ENCODE results near the gene METTL27. TPM values are rescaled to one million over a fixed set of nuclear protein-coding genes. Genes with fewer than 3 reads are reported as not detected.
A peak's percentile ranks its signal among the peaks of the same experiment; 100 is the strongest.
"Not testable (repeated sequence)": the region's sequence is repeated elsewhere in the genome, so short reads cannot be mapped to it uniquely, and the experiment has no call there.

Gene METTL27, protein sequence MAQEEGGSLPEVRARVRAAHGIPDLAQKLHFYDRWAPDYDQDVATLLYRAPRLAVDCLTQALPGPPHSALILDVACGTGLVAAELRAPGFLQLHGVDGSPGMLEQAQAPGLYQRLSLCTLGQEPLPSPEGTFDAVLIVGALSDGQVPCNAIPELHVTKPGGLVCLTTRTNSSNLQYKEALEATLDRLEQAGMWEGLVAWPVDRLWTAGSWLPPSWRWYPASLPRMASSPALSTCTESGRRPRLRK
- 3.1 TPM for total RNA-seq

GRCh38 chr7:73842067-73842976 is at the start of gene METTL27:
Gene METTL27 (minus strand): TSS chr7:73842516. CDS start chr7:73842140, 376 bp downstream.
- DNase-seq (ENCODE audit: low spot score): peak; percentile 93

DNA sequence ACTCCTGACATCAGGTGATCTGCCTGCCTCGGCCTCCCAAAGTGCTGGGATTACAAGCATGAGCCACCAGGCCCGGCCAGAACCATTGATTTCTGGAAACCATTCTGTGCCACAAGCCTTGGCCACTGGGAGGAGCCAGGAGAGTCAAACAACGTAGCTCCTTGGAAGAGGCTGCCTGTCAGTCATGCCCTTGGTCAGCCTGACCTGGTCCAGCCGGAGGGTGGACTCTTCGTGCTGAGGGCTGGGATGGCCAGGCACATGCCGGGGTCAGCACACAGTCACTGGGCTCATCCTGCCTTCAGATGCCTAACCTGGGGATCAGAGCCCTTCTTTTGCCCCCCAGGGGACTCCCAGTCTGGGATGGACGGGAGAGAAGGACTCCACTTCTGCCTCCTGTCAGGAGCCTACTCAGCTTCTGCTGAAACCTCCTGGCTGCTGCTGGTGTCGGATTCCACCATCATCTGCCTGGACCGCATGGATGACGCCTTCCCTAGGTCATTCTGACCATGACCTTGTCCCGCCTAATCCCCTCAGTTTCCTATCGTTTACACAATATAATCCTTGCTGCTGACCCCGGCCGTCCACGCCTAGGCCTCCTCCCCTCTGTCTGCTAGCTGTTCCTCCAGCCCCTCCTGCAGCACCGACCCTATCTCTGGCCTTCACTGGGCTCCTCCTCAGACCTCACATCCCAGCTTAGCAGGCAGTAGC is 49.0 kb upstream of the METTL27 start:
- no peak for DNase-seq (ENCODE audit: low spot score)

GRCh38 chr7:73890555-73891147 is 48.3 kb upstream of the METTL27 start:
- no peak for DNase-seq (ENCODE audit: low spot score)

DNA sequence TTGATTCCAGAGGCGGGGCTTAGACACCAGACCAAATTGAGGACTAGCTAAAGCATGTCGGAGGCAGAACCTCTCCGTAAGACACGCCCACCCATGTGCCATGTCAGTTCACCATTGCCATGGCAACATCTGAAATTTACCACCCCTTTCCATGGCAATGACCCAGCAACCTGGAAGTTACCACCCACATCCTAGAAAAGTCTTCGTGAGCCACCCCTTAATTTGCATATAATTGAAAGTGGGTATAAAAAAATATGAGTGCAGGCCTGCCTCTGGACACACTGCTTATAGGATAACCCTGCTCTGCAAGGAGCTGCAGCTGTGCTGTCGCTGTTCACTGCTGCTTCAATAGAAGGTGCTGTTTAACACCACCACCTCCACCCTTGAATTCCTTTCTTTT is 46.6 kb upstream of the METTL27 start:
- DNase-seq (ENCODE audit: low spot score): no peak

DNA sequence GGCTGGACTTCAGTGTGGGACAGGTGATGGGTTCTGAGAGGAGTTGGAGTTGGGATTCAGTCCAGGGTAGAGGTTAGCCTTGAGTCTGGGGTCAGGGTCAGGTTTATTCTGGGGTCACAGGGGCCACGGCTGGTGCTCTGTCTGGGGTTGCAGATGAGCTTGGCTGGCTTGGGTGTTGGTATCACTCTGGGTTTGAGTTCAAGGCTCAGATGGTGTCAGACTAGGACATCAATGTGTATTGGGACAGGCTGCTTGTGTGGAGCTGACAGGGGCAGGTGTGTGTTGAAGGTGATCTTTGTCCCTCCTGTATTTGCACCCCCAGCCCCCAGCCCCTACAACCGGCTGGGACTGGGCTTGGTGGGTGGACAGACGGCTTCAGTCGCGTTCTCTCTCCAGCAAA is 45.4 kb upstream of the METTL27 start:
- no peak for DNase-seq (ENCODE audit: low spot score)

- peak; percentile 71 for DNase-seq (ENCODE audit: low spot score)
Observed at GRCh38 chr7:73885975-73886798, 43.9 kb upstream of the METTL27 start.

DNA sequence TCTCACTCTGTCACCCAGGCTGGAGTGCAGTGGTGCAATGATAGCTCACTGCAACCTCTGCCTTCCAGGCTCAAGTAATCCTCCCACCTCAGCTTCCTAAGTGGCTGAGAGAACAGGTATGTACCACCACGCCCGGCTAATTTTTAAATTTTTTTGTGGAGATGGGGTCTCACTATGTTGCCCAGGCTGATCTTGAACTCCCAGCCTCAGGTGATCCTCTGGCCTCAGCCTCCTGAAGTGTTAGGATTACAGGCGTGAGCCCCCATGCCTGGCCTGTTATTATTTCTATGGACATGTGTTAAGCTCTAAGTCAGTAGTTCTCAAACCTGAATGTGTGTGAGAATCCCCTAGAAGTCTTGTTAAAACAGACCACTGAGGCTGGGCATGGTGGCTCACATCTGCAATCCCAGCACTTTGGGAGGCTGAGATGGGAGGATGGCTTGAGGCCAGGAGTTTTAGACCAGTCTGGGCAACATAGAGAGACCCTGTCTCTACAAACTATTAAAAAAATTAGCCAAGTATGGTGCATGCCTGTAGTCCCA is 43.2 kb upstream of the METTL27 start:
- no peak for DNase-seq (ENCODE audit: low spot score)

DNA sequence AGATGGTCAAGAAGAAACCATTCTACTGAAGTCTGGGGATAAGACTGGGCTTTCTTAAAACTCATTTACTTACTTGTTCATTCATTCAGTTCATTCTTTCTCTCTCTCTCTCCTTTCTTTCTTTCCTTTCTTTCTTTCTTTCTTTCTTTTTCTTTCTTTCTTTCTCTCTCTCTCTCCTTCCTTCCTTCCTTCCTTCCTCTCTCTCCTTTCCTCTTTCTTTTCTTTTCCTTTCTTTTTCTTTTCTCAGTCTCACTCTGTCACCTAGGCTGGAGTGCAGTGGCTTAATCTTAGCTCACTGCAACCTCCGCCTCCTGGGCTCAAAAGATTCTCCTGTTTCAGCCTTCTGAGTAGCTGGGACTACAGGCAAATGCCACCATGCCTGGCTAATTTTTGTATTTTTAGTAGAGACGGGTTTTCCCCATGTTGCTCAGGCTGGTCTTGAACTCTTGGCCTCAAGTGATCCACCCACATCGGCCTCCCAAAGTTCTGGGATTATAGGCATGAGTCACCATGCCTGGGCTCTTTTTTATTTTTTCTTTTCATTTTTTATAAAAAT is 42.6 kb upstream of the METTL27 start:
- DNase-seq (ENCODE audit: low spot score): not testable (repeated sequence)

GRCh38 chr7:73882047-73882402 is 39.7 kb upstream of the METTL27 start:
- no peak for DNase-seq (ENCODE audit: low spot score)

DNA sequence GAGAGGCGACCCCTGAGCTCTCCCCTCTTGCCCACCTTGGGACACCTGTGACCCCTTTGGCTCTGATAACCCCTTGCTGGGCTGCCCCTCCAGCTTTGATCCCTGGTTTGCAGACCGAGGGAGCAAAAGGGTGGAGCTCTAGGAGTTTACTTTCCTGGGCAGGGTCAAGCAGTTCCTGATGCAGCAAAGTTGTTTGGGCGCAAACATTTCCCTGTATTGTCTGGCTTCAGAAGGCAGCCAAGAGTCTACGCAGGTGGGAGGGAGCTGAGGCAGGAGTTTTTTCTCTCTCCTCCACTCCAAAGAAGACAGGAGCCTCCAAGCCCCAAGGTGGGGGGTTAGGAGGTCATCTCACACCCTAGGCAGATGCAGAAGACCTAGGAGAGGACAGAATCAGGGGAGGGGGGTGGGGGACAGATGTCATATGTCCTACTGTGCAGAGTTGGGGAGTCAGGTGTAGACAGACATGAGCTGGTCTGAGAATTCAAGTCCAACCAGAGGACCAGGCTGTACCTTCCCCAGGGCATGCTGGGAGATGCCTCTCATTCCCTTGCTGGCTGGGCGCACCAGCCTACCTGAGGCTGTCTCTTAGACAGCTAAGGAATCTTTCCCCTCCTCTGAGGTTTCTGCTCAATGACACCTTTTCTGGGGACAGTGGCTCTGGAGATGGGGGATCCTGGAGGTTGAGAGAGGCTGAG is 39.2 kb upstream of the METTL27 start:
- DNase-seq (ENCODE audit: low spot score): no peak

- no peak for DNase-seq (ENCODE audit: low spot score)
Observed at GRCh38 chr7:73880755-73881328, 38.5 kb upstream of the METTL27 start.

- no peak for DNase-seq (ENCODE audit: low spot score)
Observed at GRCh38 chr7:73879977-73880681, 37.8 kb upstream of the METTL27 start.

DNA sequence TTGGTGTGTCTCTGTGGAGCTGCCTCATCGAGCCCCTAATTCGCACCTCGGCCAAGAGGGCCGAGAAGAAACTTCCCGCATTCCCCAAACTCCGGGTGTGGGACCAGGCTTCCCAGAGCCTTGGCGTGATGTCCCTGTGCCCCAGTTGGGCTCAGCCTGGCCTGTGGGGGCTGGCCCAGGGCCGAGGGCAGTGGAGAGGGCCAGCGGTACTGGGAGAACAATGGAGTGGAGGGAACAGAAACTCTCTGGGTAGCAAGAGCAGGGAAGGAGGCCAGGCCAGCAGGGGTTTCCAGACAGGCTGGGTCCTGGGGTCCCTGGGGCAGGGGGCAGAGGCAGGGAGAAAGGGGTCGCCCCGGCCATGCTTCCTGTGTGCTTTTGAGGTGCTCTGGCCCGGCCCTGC is 34.7 kb upstream of the METTL27 start:
- DNase-seq (ENCODE audit: low spot score): no peak

DNA sequence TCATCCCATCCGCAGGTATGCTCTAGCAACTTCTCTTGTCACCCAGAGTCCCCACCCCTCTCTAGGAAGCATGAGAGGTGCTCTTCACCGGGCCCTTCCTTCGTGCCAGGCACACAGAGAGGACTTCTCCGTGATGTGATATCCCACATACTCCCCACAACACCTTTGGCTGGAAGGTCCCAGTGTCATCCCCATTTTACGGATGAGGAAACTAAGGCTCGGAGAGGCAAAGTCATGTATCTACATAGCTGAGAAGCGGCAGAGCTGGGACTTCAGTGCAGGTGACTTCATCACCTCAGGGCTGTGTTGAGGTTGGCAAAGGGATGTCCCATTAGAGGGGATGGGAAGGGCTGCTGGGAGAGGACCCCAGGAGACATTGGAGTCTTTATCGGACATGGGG is 34.0 kb upstream of the METTL27 start:
- DNase-seq (ENCODE audit: low spot score): no peak

DNA sequence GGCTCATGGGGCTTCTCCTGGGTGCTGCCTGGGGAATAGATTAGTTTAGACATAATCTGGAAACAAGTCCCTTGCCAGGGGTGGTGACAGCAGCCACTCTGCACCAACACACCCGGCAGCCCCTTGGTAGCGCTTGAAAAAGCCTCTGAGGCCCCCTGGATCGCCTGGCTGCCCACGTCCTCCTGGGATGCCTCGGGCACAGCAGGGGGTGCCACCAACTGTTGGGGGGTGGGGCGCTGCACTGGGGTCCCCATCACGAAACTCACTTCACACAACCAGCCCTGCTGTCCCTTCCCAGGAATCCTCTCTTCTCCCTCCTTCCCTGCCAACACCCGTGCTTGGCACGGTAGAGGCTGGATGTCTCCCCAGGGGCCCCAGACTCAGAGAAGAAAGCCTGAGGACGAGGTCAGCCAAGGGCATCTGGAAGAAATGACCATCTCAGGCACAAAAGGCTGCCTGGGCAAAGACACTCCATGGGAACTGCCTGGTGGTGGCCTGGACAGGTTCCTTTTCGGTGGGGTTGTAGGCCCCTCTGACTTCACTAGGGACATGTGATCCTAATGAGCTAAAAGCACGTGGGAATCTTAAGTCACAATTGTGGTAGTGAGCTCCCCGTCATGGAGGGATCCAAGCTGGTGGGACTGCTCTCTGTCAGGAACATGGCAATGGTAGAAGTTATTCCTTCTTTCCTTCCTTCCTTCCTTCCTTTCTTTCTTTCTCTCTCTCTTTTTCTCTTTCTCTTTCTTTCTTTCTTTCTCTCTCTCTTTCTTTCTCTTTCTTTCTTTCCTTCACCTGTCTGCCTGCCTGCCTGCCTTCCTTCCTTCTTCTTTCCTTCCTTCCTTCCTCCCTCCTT is 30.0 kb upstream of the METTL27 start:
- DNase-seq (ENCODE audit: low spot score): no peak

DNA sequence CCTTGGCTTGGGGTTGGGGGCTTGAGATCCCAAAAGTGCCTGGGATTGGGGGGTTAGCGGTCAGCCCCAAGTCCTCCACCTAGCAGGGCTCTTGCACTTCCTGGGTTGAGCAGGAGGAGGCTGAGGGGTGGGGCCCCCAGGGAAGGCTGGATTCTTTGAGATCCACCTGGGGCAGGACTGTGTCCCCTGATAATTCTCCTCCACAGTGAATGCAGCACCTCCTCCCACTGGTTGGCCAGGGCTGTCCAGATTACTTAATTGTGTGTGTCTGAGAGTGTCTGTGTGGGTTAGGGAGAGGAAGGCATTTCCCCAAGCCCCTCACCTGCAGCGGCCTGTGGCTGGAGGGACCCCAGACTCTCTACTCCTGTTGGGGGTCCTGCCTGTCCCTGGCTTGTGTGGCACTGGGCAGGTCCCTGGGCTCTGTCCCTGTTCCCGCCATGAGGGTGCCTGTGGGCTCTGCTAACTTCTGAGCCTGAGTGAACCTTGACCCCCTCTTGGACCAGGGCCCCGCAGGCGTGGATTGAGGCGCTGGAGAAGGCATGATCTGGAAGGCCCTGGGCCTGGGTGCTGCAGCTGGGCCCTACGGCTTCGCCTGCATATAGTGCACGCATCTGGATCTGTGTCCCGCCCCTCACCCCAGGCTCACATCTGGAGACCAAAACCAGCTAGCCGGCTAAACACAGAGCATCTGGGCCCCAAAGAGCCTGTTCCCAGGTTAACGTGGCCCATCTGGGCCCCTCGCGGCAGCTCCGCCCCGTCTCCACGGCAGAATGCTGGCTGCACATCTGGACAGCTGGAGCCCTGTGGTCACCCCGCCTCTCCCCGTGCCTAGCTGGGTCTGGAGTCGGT is 29.1 kb upstream of the METTL27 start:
- no peak for DNase-seq (ENCODE audit: low spot score)

- no peak for DNase-seq (ENCODE audit: low spot score)
Observed at GRCh38 chr7:73870041-73870492, 27.8 kb upstream of the METTL27 start.

Measured in mucosa of gallbladder (tissue), 1 donor.